ENCODE data around the gene FCGBP.
"Not testable (repeated sequence)": the region's sequence is repeated elsewhere in the genome, so short reads cannot be mapped to it uniquely, and the experiment has no call there.

Gene FCGBP

GRCh38 chr19:39959407-39959806, 25.0 kb upstream of the FCGBP start:
- H3K27me3 Mint-ChIP-seq; H3K36me3 Mint-ChIP-seq; H3K4me3 Mint-ChIP-seq; H3K9me3 Mint-ChIP-seq; DNase-seq (ENCODE audit: low spot score in 2 of 2); ATAC-seq (ENCODE audit: low read depth); H3K27ac Mint-ChIP-seq: not testable (repeated sequence)
- peaks cover 17% of the 10 kb centered on the region for H3K4me1 Mint-ChIP-seq

- peaks cover 18% of the 10 kb centered on the region for H3K4me1 Mint-ChIP-seq
- not testable (repeated sequence) for H3K9me3 Mint-ChIP-seq; DNase-seq (ENCODE audit: low spot score in 2 of 2); H3K36me3 Mint-ChIP-seq; H3K27me3 Mint-ChIP-seq; H3K27ac Mint-ChIP-seq; ATAC-seq (ENCODE audit: low read depth)
- peak overlapping the region; percentile 22 for H3K4me3 Mint-ChIP-seq
Observed at GRCh38 chr19:39958942-39959341, 24.5 kb upstream of the FCGBP start.

GRCh38 chr19:39957886-39958285, 23.5 kb upstream of the FCGBP start:
- not testable (repeated sequence) for H3K36me3 Mint-ChIP-seq; H3K27ac Mint-ChIP-seq; ATAC-seq (ENCODE audit: low read depth); H3K4me3 Mint-ChIP-seq; H3K9me3 Mint-ChIP-seq; H3K27me3 Mint-ChIP-seq; DNase-seq (ENCODE audit: low spot score in 2 of 2)
- H3K4me1 Mint-ChIP-seq, result peaks cover 24% of the 10 kb centered on the region

GRCh38 chr19:39953915-39954314, 19.5 kb upstream of the FCGBP start:
- no peaks in the 10 kb centered on the region for H3K27me3 Mint-ChIP-seq
- H3K36me3 Mint-ChIP-seq, result peaks cover 8% of the 10 kb centered on the region
- ATAC-seq (ENCODE audit: low read depth), result peak; percentile 11
- no peak for DNase-seq (ENCODE audit: low spot score in 2 of 2)
- H3K27ac Mint-ChIP-seq, result peak overlapping the region; percentile 95
- H3K4me1 Mint-ChIP-seq, result peaks cover 31% of the 10 kb centered on the region
- peak overlapping the region; percentile 29 for H3K4me3 Mint-ChIP-seq
- peaks cover 2% of the 10 kb centered on the region for H3K9me3 Mint-ChIP-seq

GRCh38 chr19:39951686-39952085, 17.3 kb upstream of the FCGBP start:
- Mint-ChIP-seq H3K36me3 (peaks cover 8% of the 10 kb centered on the region), H3K27me3 (no peaks in the 10 kb centered on the region), H3K9me3 (peaks cover 2% of the 10 kb centered on the region), H3K27ac (peak overlapping the region; percentile 95), H3K4me1 (peaks cover 31% of the 10 kb centered on the region), H3K4me3 (peak overlapping the region; percentile 14)
- ATAC-seq (ENCODE audit: low read depth) (no peak), DNase-seq (ENCODE audit: low spot score in 2 of 2) (no peak)

GRCh38 chr19:39951065-39951650, 16.7 kb upstream of the FCGBP start:
- ATAC-seq (ENCODE audit: low read depth), result no peak

GRCh38 chr19:39949026-39949747, 14.8 kb upstream of the FCGBP start:
- peaks cover 2% of the 10 kb centered on the region for H3K9me3 Mint-ChIP-seq
- no peak for ATAC-seq (ENCODE audit: low read depth)
- H3K4me3 Mint-ChIP-seq, result no peak overlapping the region
- no peak for DNase-seq (ENCODE audit: low spot score in 2 of 2)
- H3K27ac Mint-ChIP-seq, result no peak overlapping the region
- H3K4me1 Mint-ChIP-seq, result peaks cover 35% of the 10 kb centered on the region
- H3K27me3 Mint-ChIP-seq, result no peaks in the 10 kb centered on the region
- peaks cover 8% of the 10 kb centered on the region for H3K36me3 Mint-ChIP-seq

More at GRCh38 chr19:39951065-39951650, 16.7 kb upstream of the FCGBP start:
- peaks cover 2% of the 10 kb centered on the region for H3K9me3 Mint-ChIP-seq
- H3K4me1 Mint-ChIP-seq, result peaks cover 33% of the 10 kb centered on the region
- H3K27me3 Mint-ChIP-seq, result no peaks in the 10 kb centered on the region
- H3K4me3 Mint-ChIP-seq, result no peak overlapping the region
- H3K36me3 Mint-ChIP-seq, result peaks cover 8% of the 10 kb centered on the region
- peak overlapping the region; percentile 95 for H3K27ac Mint-ChIP-seq
- DNase-seq (ENCODE audit: low spot score in 2 of 2), result no peak

- ATAC-seq (ENCODE audit: low read depth), result no peak
- no peaks in the 10 kb centered on the region for H3K27me3 Mint-ChIP-seq
- H3K4me3 Mint-ChIP-seq, result no peak overlapping the region
- no peak overlapping the region for H3K27ac Mint-ChIP-seq
- no peaks in the 10 kb centered on the region for H3K9me3 Mint-ChIP-seq
- peaks cover 4% of the 10 kb centered on the region for H3K36me3 Mint-ChIP-seq
- no peak for DNase-seq (ENCODE audit: low spot score in 2 of 2)
- peaks cover 38% of the 10 kb centered on the region for H3K4me1 Mint-ChIP-seq
Observed at GRCh38 chr19:39946532-39946931, 12.1 kb upstream of the FCGBP start.

- Mint-ChIP-seq H3K4me3 (no peak overlapping the region), H3K9me3 (peaks cover 3% of the 10 kb centered on the region), H3K27ac (no peak overlapping the region), H3K36me3 (peaks cover 5% of the 10 kb centered on the region), H3K4me1 (peaks cover 41% of the 10 kb centered on the region), H3K27me3 (no peaks in the 10 kb centered on the region)
- DNase-seq (ENCODE audit: low spot score in 2 of 2) (no peak), ATAC-seq (ENCODE audit: low read depth) (no peak)
Observed at GRCh38 chr19:39943586-39943985, 9.2 kb upstream of the FCGBP start.

- ATAC-seq (ENCODE audit: low read depth), result no peak
- Mint-ChIP-seq H3K27me3 (no peaks in the 10 kb centered on the region), H3K4me3 (peak overlapping the region; percentile 84), H3K36me3 (peaks cover 5% of the 10 kb centered on the region), H3K27ac (peak overlapping the region; percentile 91), H3K9me3 (peaks cover 3% of the 10 kb centered on the region), H3K4me1 (peaks cover 45% of the 10 kb centered on the region)
- no peak for DNase-seq (ENCODE audit: low spot score in 2 of 2)
Observed at GRCh38 chr19:39942366-39942730, 7.9 kb upstream of the FCGBP start.

- Mint-ChIP-seq H3K27me3 (no peaks in the 10 kb centered on the region), H3K27ac (peak overlapping the region; percentile 91), H3K4me1 (peaks cover 47% of the 10 kb centered on the region), H3K9me3 (peaks cover 3% of the 10 kb centered on the region), H3K4me3 (peak overlapping the region; percentile 84), H3K36me3 (peaks cover 5% of the 10 kb centered on the region)
- ATAC-seq (ENCODE audit: low read depth) (peak; percentile 97), DNase-seq (ENCODE audit: low spot score in 2 of 2) (peak; percentile 38 to 59)
Observed at GRCh38 chr19:39941615-39942365, 7.4 kb upstream of the FCGBP start.

- Mint-ChIP-seq H3K9me3 (peaks cover 3% of the 10 kb centered on the region), H3K4me1 (peaks cover 48% of the 10 kb centered on the region), H3K27ac (peak overlapping the region; percentile 91), H3K36me3 (peaks cover 5% of the 10 kb centered on the region), H3K4me3 (peak overlapping the region; percentile 84), H3K27me3 (no peaks in the 10 kb centered on the region)
- ATAC-seq (ENCODE audit: low read depth) (no peak), DNase-seq (ENCODE audit: low spot score in 2 of 2) (no peak)
Observed at GRCh38 chr19:39941151-39941550, 6.7 kb upstream of the FCGBP start.

GRCh38 chr19:39940221-39940833, 5.9 kb upstream of the FCGBP start:
- ATAC-seq (ENCODE audit: low read depth) (no peak), DNase-seq (ENCODE audit: low spot score in 2 of 2) (no peak)
- no peak overlapping the region for H3K27ac Mint-ChIP-seq
- H3K4me3 Mint-ChIP-seq, result no peak overlapping the region
- peaks cover 54% of the 10 kb centered on the region for H3K4me1 Mint-ChIP-seq
- H3K27me3 Mint-ChIP-seq, result no peaks in the 10 kb centered on the region
- H3K9me3 Mint-ChIP-seq, result peaks cover 3% of the 10 kb centered on the region
- H3K36me3 Mint-ChIP-seq, result peaks cover 5% of the 10 kb centered on the region

GRCh38 chr19:39939556-39939955, 5.1 kb upstream of the FCGBP start:
- no peak for DNase-seq (ENCODE audit: low spot score in 2 of 2)
- peaks cover 5% of the 10 kb centered on the region for H3K36me3 Mint-ChIP-seq
- H3K27me3 Mint-ChIP-seq, result no peaks in the 10 kb centered on the region
- peaks cover 3% of the 10 kb centered on the region for H3K9me3 Mint-ChIP-seq
- peaks cover 57% of the 10 kb centered on the region for H3K4me1 Mint-ChIP-seq
- ATAC-seq (ENCODE audit: low read depth), result no peak
- H3K4me3 Mint-ChIP-seq, result no peak overlapping the region
- H3K27ac Mint-ChIP-seq, result no peak overlapping the region
